Left lobe of liver (tissue), 2 donors: ENCODE measurements around the gene NGRN. TPM values are rescaled to one million over a fixed set of nuclear protein-coding genes. Genes with fewer than 3 reads are reported as not detected.
A peak's percentile ranks its signal among the peaks of the same experiment; 100 is the strongest.

ENCODE experiments used
- ATAC-seq: fragments of 200-7000 bp; cut with Tn5 transposase; one replicate; pipeline ENCODE4 v1.9.1; 2020; ENCODE audit warnings: mild to moderate bottlenecking, moderate library complexity
- DNase-seq: peaks from one replicate; pipeline ENCODE4 v3.0.0-alpha.2; 2020; ENCODE audit warnings: low spot score
- total RNA-seq: library from RNA; stranded (reverse); gene quantifications from one replicate; pipeline ENCODE4 v1.2.1, GENCODE V29; 2021
- donor health status: DM: no; HTN: no; CAD: no; lungs with moderate emphysema.
- donor health status: DM: no; HTN: yes; CAD: no.

The NGRN gene, protein sequence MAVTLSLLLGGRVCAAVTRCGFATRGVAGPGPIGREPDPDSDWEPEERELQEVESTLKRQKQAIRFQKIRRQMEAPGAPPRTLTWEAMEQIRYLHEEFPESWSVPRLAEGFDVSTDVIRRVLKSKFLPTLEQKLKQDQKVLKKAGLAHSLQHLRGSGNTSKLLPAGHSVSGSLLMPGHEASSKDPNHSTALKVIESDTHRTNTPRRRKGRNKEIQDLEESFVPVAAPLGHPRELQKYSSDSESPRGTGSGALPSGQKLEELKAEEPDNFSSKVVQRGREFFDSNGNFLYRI
- 26.7 TPM for total RNA-seq

DNA sequence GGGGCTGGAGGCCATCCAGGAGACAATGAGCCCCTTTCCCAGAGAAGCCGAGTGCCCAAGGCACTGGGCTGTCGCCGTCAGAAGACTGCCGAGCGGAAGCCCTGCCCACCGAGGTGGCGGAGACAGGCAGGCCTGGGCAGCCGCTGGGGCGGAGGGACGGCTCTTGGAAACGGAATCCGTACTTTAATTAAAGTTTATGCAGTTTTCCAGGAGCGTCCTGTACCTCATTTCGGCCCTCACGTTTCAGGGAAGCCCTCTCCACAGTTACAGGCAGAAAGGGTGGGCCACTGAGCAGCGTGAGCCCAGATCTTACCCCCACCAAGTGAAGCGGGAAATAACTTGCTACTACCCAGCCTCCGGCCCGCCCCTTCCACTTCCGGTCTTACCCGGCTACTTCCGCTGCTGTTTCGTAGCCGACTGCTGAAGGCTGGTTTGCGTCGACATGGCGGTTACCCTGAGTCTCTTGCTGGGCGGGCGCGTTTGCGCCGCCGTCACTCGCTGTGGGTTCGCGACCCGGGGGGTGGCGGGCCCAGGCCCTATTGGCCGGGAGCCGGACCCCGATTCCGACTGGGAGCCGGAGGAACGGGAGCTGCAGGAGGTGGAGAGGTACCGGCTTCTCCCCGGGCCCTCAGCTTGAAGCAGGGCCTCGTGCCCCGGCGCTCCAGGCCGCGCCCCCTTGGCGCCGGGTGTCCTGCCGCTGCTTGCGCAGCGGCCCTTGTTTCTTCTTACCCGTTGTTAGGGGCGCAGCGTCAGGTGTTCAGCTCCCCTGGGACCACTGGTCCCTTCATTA lies at the start of gene NGRN:
Gene NGRN (plus strand): TSS at position 402 of the 790 bp plus-strand sequence. CDS start 41 bp downstream, at position 443.
- peak; percentile 94 for ATAC-seq
- peak; percentile 94 for DNase-seq

DNA sequence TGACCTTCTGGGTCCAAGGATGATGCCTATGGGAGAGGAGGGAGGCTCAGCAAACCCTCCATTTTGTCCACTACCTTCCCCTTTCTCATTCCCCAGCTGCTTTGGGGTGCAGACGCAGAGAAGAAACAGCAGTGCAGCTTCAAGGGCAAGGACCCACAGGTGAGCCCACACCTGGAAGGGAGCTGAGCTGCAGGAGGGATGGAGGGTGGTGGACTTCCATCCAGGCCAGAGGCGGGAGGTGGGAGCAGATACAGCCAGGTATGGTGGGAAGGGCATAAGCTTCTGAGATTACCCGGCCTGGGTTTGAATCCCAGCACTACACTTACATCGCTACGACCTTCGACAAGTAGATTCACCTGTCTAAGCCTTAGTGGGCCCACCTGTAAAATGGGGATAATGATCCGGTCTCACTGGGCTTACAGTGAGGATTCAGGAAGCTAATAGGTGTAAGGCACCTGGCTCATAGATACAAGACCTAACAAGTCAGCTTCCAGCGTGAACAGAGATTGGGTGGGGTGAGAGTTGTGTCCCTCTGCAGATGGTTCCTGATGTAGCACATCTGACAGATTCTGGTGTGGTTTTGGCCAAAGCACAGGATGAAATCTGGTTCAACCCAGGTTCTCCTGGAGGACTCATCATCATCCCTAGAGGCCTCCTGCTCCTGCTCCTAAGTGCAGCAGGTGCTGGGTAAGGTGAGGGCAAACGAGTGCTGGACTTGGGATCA lies 47.6 kb upstream of the NGRN start:
- ATAC-seq (no peak), DNase-seq (no peak)

DNA sequence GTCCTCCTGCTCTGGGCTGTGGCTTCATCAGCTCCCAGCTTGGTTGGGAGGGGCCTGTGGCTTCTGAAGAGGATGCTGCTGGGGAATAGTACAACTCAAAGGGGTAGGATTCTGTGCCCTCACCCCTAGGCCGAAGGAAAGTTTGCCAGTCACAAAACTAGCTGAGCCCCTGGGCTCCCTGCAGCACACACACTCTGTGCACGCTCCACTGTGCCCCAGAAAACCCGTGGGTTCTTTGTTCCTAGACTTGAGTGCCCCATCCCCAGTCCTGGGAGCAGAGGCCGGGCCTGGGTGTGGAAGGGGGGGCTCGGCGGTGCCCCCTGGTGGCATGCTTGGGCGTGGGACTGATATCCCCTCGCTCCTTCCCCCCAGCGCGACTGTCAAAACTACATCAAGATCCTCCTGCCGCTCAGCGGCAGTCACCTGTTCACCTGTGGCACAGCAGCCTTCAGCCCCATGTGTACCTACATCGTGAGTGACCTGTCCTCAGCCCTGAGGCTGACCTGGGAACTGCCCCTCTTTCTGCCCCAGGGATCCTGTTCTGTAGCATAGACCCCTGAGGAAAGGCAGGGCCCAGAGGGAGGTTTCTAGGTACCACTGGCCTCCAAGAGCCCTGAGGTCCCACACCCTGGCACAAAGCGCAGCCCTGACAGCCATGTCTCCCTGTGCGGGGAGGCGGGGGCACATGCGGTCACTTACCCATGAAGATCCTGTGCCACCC lies 45.9 kb upstream of the NGRN start:
- DNase-seq, result no peak

DNA sequence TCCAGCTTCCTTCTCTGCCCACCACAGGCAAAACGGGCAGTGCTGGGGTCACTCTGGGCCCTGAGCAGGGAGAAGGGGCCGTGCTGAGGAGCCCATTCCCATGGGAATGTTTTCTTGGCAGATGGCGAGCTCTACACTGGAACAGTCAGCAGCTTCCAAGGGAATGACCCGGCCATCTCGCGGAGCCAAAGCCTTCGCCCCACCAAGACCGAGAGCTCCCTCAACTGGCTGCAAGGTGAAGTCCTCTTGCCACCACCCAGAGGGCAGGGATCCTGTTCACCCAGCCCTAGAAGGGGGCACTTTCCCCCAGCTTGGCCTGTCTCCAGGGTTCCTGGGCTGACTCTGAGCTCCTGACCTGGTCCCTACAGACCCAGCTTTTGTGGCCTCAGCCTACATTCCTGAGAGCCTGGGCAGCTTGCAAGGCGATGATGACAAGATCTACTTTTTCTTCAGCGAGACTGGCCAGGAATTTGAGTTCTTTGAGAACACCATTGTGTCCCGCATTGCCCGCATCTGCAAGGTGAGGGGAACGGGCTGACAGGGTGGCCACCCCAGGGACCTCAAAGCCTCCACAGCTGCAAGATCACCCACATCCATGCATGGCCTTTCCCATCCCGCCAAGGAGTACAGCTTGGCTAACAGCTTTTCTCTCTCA lies 44.1 kb upstream of the NGRN start:
- ATAC-seq, result peak; percentile 96
- DNase-seq, result peak; percentile 83

More for the DNA sequence above, 45.9 kb upstream of the NGRN start:
- peak; percentile 57 for ATAC-seq

DNA sequence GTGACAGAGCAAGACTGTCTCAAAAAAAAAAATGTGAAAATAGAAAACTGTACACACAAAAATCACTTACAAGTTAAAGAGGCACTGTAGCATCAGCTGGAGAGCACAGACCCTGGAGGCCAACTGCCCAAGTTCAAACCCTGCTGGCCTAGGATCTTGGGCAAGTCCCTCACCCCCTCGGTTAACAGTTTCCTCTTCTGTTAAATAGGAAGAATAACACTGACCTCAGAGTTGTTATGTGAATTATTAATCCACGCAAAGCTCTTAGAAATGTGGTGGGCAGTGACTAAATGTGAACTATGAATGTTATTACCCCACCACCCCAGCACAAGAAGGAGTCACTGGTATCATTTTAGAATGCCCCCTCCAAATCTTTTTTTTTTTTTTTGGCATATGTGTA lies 42.9 kb upstream of the NGRN start:
- DNase-seq, result no peak

DNA sequence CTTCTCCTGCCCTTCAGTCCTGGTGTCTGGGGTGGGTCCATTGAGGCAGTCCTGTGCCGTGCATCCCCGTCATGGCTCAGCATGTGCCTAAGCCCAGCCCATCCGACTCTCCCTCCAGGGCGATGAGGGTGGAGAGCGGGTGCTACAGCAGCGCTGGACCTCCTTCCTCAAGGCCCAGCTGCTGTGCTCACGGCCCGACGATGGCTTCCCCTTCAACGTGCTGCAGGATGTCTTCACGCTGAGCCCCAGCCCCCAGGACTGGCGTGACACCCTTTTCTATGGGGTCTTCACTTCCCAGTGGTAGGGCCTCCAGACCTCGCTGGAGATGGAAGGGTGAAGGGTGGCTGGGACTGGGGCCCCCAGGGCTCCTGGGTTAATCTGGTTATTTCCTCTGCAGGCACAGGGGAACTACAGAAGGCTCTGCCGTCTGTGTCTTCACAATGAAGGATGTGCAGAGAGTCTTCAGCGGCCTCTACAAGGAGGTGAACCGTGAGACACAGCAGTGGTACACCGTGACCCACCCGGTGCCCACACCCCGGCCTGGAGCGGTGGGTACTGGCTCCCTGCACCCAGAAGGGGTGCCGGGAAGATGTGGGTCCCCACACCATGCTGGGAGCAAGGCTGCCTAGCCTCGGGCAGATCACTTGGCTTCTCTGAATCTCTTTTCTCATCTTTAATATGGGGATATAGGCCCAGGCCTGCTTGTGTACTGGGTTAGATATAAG lies 41.9 kb upstream of the NGRN start:
- no peak for DNase-seq
- ATAC-seq, result no peak

More for the DNA sequence above, 42.9 kb upstream of the NGRN start:
- no peak for ATAC-seq

DNA sequence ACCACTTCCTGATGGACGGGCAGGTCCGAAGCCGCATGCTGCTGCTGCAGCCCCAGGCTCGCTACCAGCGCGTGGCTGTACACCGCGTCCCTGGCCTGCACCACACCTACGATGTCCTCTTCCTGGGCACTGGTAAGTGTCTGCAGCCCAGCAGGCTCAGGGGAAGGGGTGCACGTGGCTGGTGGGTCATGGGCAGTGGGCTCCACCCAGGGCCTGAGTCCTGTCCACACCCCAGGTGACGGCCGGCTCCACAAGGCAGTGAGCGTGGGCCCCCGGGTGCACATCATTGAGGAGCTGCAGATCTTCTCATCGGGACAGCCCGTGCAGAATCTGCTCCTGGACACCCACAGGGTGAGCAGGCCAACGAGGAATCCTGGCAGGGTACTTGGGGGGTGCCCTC lies 40.4 kb upstream of the NGRN start:
- DNase-seq, result no peak
- ATAC-seq, result no peak

DNA sequence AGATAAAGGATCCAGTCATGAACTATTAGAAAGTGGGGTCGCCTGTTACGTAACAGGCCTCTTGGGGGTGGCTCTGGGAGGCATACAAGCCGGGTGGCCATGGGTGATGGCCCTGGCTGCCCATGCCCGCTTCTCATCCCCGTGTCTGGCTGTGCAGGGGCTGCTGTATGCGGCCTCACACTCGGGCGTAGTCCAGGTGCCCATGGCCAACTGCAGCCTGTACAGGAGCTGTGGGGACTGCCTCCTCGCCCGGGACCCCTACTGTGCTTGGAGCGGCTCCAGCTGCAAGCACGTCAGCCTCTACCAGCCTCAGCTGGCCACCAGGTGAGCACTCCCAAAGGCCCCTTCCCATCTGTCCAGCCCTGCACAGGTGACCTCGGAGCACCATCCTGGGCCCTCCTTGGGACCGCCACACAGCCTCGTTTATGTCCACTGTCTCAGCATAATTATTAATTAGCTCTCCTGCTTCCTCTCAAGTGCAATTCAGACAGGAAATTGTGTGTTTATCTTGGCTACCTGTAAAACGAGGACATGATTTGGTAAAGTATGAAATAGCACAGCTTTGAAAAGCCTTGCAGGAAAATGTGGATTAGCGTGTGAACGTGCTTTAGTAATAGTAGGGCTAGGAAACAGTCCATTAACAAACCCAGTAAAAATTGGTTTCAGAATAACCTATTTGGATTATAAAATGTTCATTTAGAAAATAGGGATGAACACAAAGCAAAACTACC lies 39.8 kb upstream of the NGRN start:
- no peak for ATAC-seq
- DNase-seq, result no peak

DNA sequence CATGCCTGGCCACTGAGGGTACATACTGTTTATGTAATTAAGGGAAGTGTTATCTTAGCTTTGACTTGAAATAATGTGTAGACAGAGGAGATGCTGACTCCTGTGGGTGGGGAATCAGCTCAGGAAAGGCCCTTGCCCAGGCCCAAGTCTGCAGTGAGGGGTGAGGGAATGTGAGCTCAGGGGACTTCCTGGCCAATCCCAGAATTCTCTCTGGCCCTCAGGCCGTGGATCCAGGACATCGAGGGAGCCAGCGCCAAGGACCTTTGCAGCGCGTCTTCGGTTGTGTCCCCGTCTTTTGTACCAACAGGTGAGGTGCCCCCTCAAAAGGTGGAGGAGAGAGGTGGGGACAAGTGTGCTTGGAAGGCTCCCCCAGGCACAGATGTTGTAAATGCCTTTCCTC lies 38.1 kb upstream of the NGRN start:
- ATAC-seq, result no peak
- no peak for DNase-seq

DNA sequence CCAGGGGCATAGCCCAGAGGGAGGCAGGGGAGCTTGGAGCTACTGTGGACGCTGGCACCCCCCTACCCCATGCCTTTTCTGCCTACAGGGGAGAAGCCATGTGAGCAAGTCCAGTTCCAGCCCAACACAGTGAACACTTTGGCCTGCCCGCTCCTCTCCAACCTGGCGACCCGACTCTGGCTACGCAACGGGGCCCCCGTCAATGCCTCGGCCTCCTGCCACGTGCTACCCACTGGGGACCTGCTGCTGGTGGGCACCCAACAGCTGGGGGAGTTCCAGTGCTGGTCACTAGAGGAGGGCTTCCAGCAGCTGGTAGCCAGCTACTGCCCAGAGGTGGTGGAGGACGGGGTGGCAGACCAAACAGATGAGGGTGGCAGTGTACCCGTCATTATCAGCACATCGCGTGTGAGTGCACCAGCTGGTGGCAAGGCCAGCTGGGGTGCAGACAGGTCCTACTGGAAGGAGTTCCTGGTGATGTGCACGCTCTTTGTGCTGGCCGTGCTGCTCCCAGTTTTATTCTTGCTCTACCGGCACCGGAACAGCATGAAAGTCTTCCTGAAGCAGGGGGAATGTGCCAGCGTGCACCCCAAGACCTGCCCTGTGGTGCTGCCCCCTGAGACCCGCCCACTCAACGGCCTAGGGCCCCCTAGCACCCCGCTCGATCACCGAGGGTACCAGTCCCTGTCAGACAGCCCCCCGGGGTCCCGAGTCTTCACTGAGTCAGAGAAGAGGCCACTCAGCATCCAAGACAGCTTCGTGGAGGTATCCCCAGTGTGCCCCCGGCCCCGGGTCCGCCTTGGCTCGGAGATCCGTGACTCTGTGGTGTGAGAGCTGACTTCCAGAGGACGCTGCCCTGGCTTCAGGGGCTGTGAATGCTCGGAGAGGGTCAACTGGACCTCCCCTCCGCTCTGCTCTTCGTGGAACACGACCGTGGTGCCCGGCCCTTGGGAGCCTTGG lies 37.4 kb upstream of the NGRN start:
- DNase-seq (no peak), ATAC-seq (no peak)

DNA sequence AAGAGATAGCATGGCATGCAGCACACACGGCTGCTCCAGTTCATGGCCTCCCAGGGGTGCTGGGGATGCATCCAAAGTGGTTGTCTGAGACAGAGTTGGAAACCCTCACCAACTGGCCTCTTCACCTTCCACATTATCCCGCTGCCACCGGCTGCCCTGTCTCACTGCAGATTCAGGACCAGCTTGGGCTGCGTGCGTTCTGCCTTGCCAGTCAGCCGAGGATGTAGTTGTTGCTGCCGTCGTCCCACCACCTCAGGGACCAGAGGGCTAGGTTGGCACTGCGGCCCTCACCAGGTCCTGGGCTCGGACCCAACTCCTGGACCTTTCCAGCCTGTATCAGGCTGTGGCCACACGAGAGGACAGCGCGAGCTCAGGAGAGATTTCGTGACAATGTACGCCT lies 36.5 kb upstream of the NGRN start:
- DNase-seq, result no peak
- no peak for ATAC-seq

DNA sequence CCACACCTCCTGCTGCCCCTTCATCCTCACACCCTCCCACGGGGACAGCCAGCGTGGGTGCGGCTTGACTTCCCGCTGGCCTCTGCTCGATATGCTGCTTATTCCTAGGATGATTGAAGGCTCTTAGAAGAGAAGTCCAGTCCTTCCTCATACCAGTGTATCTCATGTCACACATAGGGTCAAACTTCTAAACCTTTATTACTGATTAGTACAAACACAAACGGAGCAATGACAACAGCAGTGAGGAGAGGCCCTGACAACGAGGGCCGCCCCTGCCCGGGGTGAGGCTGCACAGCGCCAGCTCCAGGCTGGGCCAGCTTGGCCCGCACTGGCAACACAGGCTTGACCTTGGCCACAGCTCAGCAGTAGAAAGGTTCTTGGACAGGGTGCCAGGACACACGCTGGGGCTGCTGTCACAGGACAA lies 35.4 kb upstream of the NGRN start:
- DNase-seq, result peak; percentile 89
- ATAC-seq, result peak; percentile 56

DNA sequence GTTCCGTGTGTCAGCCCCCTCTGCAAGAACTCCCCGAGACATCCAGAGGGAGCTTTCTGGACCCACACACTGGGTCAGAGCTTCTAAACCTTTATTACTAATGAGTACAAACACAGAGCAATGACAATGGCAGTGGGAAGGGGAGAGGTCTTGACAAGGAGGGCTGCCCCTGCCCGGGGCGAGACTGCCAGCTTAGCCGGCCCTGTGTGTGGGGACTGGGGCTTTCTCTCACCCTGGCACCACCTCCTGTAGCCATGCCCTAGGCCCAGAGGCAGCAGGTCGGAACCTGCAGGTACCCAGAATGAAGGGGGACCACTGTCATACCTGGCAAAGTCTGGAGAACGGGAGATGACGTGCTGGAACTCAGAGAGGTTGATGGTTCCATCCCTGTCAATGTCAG lies 34.9 kb upstream of the NGRN start:
- no peak for DNase-seq
- ATAC-seq, result no peak

DNA sequence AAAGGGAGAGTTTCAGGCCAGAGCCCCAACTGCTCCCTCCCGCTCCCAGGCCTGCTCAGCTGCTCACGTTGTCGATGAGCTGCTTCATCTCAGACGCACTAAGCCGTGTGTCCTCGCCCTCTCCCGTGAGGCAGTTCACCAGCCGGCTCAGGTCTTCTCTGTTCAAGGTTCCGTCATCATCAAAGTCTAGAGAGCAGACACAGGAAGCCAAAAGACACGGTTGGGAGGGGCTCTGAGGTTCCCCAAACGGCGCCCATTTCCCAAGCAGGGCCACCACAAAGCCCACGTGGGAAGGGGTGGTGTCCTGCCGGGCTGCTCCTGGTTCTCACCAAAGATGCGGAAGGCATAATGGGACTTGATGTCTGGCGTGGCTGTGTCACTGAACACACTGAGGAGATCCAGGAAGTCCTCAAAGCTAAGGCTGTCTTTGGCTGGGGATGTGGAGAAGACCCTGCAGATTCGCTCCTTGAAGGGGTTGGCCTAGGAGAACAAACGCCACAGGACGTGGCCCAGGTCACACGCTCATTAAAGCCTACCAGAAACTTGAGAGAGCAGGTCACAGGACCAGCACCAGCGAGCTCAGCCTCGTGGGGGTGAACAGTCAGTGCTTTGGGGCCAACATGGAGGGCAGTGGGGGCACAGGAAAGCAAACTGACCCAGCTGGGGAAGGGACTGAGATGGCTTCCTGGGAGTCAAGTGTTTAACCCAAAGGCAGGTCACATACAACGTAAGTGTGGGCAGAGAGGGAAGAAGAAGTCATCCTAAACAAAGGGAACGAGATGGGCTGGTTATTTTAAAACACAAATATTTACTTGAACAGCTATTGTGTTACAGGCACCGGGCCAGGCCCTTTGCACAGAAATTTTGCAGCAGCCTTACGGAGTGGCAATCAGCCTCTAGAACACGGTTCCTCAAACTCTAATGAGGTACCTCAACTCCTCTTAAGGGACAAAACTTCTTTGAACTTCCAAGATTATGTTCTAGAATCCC lies 34.1 kb upstream of the NGRN start:
- no peak for ATAC-seq
- DNase-seq, result no peak

DNA sequence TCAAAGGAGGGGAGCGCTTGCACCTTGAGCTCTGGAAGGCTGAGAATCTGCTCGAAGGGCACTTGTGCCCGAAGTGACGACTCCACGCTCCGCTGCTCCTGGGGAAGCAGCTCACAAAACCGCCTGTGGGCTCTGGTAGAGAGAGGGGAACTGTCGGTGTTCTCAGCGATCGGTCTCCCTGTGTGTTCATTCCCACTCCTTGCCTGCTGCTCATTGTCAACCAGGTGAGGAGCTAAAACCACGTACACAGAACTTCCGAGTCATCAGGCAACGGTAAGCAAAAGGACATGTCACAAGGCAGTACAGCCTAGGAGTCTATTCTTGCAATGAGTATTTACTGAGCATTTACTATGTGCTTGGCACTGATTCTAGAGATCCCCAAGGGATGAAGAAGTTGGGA lies 33.3 kb upstream of the NGRN start:
- DNase-seq (no peak), ATAC-seq (no peak)

DNA sequence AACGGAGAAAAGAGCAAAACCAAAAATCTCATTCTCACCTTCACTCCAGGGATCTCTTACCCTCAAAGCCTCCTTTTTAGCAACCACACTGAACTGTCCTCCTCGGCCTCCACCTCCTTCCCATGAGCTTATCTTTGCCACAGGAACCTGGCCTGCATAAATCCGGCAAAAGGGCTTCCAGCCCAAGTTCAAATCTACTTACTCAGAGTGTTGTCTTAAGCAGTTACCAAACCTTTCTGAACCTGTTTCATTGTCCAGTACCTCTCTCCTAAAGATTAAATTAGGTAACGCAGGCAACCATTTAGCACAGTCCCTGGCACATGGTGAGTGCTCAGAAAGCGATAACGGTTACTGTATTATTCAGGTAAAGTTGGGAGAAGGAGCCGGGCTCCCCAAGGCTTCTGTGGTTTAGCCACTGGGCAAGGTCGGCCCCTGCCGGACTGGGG lies 32.5 kb upstream of the NGRN start:
- ATAC-seq, result no peak
- no peak for DNase-seq
